Measurements from ENCODE around the gene MRPL53.
"Not testable (repeated sequence)": the region's sequence is repeated elsewhere in the genome, so short reads cannot be mapped to it uniquely, and the experiment has no call there.

The MRPL53 gene

DNA sequence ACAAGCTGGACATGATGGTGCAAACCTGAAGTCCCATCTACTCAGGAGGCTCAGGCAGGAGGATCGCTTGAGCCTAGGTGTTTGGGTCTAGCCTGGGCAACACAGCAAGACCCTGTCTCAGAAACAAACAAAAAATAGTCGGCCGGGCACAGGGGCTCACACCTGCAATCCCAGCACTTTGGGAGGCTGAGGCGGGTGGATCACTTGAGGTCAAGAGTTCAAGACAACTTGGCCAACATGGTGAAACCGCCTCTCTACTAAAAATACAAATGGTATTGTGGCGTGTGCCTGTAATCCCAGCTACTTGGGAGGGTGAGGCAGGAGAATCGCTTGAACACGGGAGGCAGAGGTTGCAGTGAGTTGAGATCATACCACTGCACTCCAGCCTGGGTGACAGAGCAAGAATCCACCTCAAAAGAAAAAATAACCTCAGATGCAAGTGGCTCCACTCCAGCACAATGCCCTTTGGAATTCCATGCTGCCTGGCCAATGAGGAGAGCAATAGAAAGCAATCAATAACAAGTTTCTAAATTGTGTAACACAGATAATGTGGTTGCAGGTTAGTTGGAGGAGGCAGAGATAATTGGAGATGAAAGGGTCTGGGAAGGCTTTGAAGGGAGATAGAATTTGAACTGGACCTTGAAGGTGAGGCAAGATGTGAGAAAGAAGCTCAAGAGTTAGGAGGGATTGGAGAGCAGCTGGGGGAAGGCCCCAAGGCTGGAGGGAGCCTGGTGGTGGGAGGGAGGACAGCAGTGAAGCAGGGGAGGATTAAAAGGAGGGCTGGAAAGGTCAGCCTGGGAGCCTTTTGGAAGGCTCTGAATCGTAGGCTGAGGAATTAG, 16.4 kb upstream of the MRPL53 start:
- TF ChIP-seq, protein P1, sequence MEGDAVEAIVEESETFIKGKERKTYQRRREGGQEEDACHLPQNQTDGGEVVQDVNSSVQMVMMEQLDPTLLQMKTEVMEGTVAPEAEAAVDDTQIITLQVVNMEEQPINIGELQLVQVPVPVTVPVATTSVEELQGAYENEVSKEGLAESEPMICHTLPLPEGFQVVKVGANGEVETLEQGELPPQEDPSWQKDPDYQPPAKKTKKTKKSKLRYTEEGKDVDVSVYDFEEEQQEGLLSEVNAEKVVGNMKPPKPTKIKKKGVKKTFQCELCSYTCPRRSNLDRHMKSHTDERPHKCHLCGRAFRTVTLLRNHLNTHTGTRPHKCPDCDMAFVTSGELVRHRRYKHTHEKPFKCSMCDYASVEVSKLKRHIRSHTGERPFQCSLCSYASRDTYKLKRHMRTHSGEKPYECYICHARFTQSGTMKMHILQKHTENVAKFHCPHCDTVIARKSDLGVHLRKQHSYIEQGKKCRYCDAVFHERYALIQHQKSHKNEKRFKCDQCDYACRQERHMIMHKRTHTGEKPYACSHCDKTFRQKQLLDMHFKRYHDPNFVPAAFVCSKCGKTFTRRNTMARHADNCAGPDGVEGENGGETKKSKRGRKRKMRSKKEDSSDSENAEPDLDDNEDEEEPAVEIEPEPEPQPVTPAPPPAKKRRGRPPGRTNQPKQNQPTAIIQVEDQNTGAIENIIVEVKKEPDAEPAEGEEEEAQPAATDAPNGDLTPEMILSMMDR (IDR thresholded peaks at IDR 0.05; ENCODE audit: control insufficient read depth, extremely low read depth, insufficient read depth): no peak
- no peak overlapping the region for H3K4me3 ChIP-seq (ENCODE audit: low read depth, low read length)
- DNase-seq (ENCODE audit: low read depth): no peak

DNA sequence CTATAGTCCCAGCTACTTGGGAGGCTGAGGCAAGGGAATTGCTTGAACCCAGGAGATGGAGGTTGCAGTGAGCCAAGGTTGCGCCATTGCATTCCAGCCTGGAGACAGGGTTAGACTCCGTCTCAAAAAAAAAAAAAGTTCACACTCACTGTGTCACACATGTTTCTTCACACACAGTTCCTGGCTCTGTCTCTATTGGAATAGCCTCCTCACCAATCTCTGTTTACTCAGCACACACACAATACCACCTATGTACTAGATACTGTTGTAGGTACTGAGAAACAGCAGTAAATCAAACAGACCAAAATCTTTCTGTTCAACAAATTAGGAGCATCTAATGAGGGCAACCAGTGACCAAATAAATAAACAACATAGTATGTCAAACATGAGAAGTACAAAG, 13.7 kb upstream of the MRPL53 start:
- TF ChIP-seq, protein P1 (IDR thresholded peaks at IDR 0.05; ENCODE audit: control insufficient read depth, extremely low read depth, insufficient read depth): no peak
- no peak overlapping the region for H3K4me3 ChIP-seq (ENCODE audit: low read depth, low read length)
- DNase-seq (ENCODE audit: low read depth): no peak

DNA sequence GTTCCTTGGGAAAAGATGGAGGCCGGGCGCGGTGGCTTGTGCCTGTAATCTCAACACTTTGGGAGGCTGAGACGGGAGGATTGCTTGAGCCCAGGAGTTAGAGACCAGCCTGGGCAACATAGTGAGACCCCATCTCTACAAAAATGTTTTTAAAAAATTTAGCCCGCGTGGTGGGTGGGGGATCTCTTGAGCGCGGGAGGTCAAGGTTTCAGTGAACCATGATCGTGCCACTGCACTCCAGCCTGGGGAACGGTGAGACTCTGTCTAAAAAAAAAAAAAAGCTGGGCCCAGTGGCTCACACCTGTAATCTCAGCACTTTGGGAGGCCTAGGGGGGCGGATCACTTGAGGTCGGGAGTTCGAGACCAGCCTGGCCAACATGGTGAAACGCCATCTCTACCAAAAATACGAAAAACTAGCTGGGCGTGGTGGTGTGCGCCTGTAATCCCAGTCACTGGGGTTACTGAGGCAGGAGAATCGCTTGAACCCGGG, 11.2 kb upstream of the MRPL53 start:
- H3K4me3 ChIP-seq (ENCODE audit: low read depth, low read length): peak overlapping the region; percentile 78
- DNase-seq (ENCODE audit: low read depth): not testable (repeated sequence)

- peak; percentile 71 for DNase-seq (ENCODE audit: low read depth)
- TF ChIP-seq, protein P1 (IDR thresholded peaks at IDR 0.05; ENCODE audit: control insufficient read depth, extremely low read depth, insufficient read depth): peak; percentile 71
- peak within 1 kb of the TSS; percentile 78 for H3K4me3 ChIP-seq (ENCODE audit: low read depth, low read length)
Measured at GRCh38 chr2:74482801-74483674, 10.6 kb upstream of the MRPL53 start, which contains the start of the genes CCDC142 and TTC31. TSS of gene CCDC142 (minus strand) at chr2:74482998. CDS start at chr2:74482837, 161 bp downstream. TSS of gene TTC31 (plus strand) at chr2:74483081. CDS start at chr2:74483096, 15 bp downstream.

- TF ChIP-seq, protein P1 (IDR thresholded peaks at IDR 0.05; ENCODE audit: control insufficient read depth, extremely low read depth, insufficient read depth): no peak
- peak overlapping the region; percentile 78 for H3K4me3 ChIP-seq (ENCODE audit: low read depth, low read length)
- DNase-seq (ENCODE audit: low read depth): no peak
Measured at GRCh38 chr2:74481961-74482800, 9.7 kb upstream of the MRPL53 start.

DNA sequence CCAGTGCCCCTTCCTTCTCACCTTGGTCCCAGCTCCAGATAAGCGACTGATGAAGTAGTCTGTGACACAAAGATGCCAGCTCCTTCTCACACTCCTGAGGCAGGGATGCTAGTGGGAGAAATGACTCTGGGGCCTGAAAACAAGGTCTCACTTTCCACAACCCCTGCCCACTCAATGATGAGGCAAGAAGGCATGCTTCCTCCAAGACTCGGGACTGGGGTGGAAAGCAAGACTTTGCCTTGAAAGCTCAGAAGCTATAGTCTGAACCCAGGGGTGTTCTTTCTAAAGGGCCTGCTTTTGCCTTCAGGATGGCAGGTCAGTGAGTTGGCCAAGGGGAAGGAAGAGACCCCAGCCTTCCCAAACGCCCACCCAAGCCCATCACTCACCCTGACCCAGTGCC, 9.0 kb upstream of the MRPL53 start:
- no peak for DNase-seq (ENCODE audit: low read depth)
- peak overlapping the region; percentile 78 for H3K4me3 ChIP-seq (ENCODE audit: low read depth, low read length)
- TF ChIP-seq, protein P1 (IDR thresholded peaks at IDR 0.05; ENCODE audit: control insufficient read depth, extremely low read depth, insufficient read depth): no peak
